HepG2 (cell line): Measurements from ENCODE around the gene USP30. TPM values are rescaled to one million over a fixed set of nuclear protein-coding genes. Genes with fewer than 3 reads are reported as not detected.

ENCODE experiments used
- ATAC-seq: fragments of 200-7000 bp; cut with Tn5 transposase; 3 replicates; pipeline ENCODE4 v1.9.1; 2020; ENCODE audit warnings: mild to moderate bottlenecking, moderate library complexity
- BruUV-seq: library from RNA; stranded (reverse); fragments of 400-500 nt; replicated peaks from 2 replicates; lab custom pipeline; 2021; lab: Mats Ljungman, UMichigan
- CTCF ChIA-PET: fragments of 300-600 bp; formaldehyde crosslinking; extraction: SDS; loops from one replicate; lab custom pipeline; 2021; ENCODE audit warnings: low total read pairs, inconsistent platforms, low intra/inter-chr PET ratio; lab: Yijun Ruan, JAX
- POLR2A ChIA-PET: fragments of 350-600 bp; sonication (Branson Sonifier 250); formaldehyde crosslinking; loops from one replicate; lab custom pipeline; 2020; ENCODE audit warnings: antibody characterized with exemption, inconsistent platforms; lab: Yijun Ruan, JAX
- DNase-seq: peaks from one replicate; pipeline ENCODE4 v3.0.0-alpha.2; 2015; ENCODE audit warnings: low spot score
- FAIRE-seq: peaks from 3 replicates; lab custom pipeline; 2011; peaks lifted over from hg19 to GRCh38; lab: Jason Lieb, UNC
- H2AFZ ChIP-seq: one replicate; pipeline ENCODE4 v1.6.1; 2011; ENCODE audit warnings: low read length, inconsistent platforms
- H3K27ac ChIP-seq: fragments of 300-600 bp; 3 replicates; pipeline ENCODE4 v1.8.0; 2011; ENCODE audit warnings: mixed run types, mild to moderate bottlenecking, mixed read lengths, low read length, inconsistent platforms; ENCODE audit not compliant: insufficient read depth; ENCODE audit errors: extremely low read length
- H3K27me3 ChIP-seq, 2 experiments: fragments of 200-600 bp in 1 of 2; 2 replicates in 1 of 2; 3 replicates in 1 of 2; pipeline versions ENCODE4 v1.6.0 to v1.8.0; 2011; ENCODE audit warnings: low read length in 2 of 2, mild to moderate bottlenecking in 2 of 2, moderate library complexity in 2 of 2, inconsistent platforms in 1 of 2; ENCODE audit not compliant: insufficient read depth in 2 of 2, control insufficient read depth in 1 of 2
- H3K36me3 ChIP-seq, 2 experiments: fragments of 200-600 bp in 1 of 2; replicated peaks in 1 of 2; 2 replicates in 1 of 2; 3 replicates in 1 of 2; pipeline versions ENCODE4 v1.5.1 to v1.8.0; 2011; ENCODE audit warnings: low read length in 2 of 2, inconsistent platforms in 1 of 2; ENCODE audit not compliant: insufficient read depth in 2 of 2, control insufficient read depth in 1 of 2
- H3K4me1 ChIP-seq: 2 replicates; pipeline ENCODE4 v1.5.1; 2012; ENCODE audit warnings: low read length, inconsistent platforms; ENCODE audit not compliant: insufficient read depth
- H3K4me2 ChIP-seq: 2 replicates; pipeline ENCODE4 v1.6.0; 2011; ENCODE audit warnings: low read depth, low read length, inconsistent platforms
- H3K4me3 ChIP-seq, 3 experiments: fragments of 200-600 bp in 1 of 3; sonication (generic), shearing (Covaris generic) in 1 of 3; replicated peaks in 1 of 3; 2 replicates each; pipeline ENCODE4 v1.5.1; 2011 to 2016; ENCODE audit warnings: low read length in 3 of 3, inconsistent platforms in 2 of 3, low read depth in 2 of 3, mild to moderate bottlenecking in 2 of 3, control low read depth in 1 of 3, mixed read lengths in 1 of 3; ENCODE audit not compliant: insufficient read depth in 1 of 3
- H3K79me2 ChIP-seq: one replicate; pipeline ENCODE4 v1.6.1; 2011; ENCODE audit warnings: low read length, inconsistent platforms; ENCODE audit not compliant: insufficient read depth
- H3K9ac ChIP-seq: 2 replicates; pipeline ENCODE4 v1.6.0; 2011; ENCODE audit warnings: mild to moderate bottlenecking, low read depth, low read length, inconsistent platforms; ENCODE audit not compliant: insufficient read depth
- H3K9me3 ChIP-seq: 2 replicates; pipeline ENCODE4 v1.5.1; 2012; ENCODE audit warnings: mild to moderate bottlenecking, low read length
- H4K20me1 ChIP-seq: 2 replicates; pipeline ENCODE4 v1.6.0; 2011; ENCODE audit warnings: inconsistent platforms, mild to moderate bottlenecking, low read length, moderate library complexity; ENCODE audit not compliant: insufficient read depth
- AKAP8 ChIP-seq: sonication (generic); formaldehyde crosslinking; IDR thresholded peaks from 2 replicates; pipeline ENCODE4 v1.5.1; 2020; ENCODE audit warnings: mild to moderate bottlenecking, missing genetic modification reagents
- ATAD3A ChIP-seq: sonication (generic); formaldehyde crosslinking; IDR thresholded peaks from 2 replicates; pipeline ENCODE4 v1.4.0; 2020; ENCODE audit warnings: missing genetic modification reagents
- CBX2 ChIP-seq, 2 experiments: fragments of 200-600 bp in 1 of 2; sonication (generic); formaldehyde crosslinking in 1 of 2; IDR thresholded peaks; 2 replicates each; pipeline versions ENCODE4 v1.7.0 to v1.8.1; 2018 to 2022; ENCODE audit warnings: low read depth in 2 of 2, low read length in 1 of 2, mild to moderate bottlenecking in 1 of 2, missing genetic modification reagents in 1 of 2
- IKZF4 ChIP-seq: sonication (generic); formaldehyde crosslinking; IDR thresholded peaks from 2 replicates; pipeline ENCODE4 v1.5.1; 2020; ENCODE audit warnings: borderline replicate concordance, mild to moderate bottlenecking, low read depth, missing genetic modification reagents; ENCODE audit errors: not compliant biosample characterization
- IRF2 ChIP-seq: IDR thresholded peaks from 2 replicates; pipeline ENCODE4 v1.6.1; 2018; ENCODE audit warnings: missing genetic modification reagents, missing compliant biosample characterization
- NFE2L2 ChIP-seq: fragments of 150-350 bp; IDR thresholded peaks from 2 replicates; pipeline ENCODE4 v1.6.1; 2014; ENCODE audit warnings: low read length
- NR2F1 ChIP-seq, 2 experiments: fragments of 450-650 bp in 1 of 2; formaldehyde crosslinking in 1 of 2; IDR thresholded peaks; 2 replicates each; pipeline versions ENCODE4 v1.5.0 to v1.6.1; 2016 to 2020; ENCODE audit warnings: mild to moderate bottlenecking in 1 of 2, missing compliant biosample characterization in 1 of 2, missing genetic modification reagents in 1 of 2, moderate library complexity in 1 of 2
- PCBP2 ChIP-seq: fragments of 200-400 bp; formaldehyde crosslinking; optimal IDR thresholded peaks from 2 replicates; pipeline ENCODE3; 2018; ENCODE audit warnings: low read length, low read depth; ENCODE audit not compliant: poor library complexity, severe bottlenecking
- SAFB2 ChIP-seq: sonication (generic); formaldehyde crosslinking; IDR thresholded peaks from 2 replicates; pipeline ENCODE4 v1.5.1; 2020; ENCODE audit warnings: missing genetic modification reagents, low read depth, mild to moderate bottlenecking, borderline replicate concordance
- SMYD3 ChIP-seq: sonication (generic); formaldehyde crosslinking; IDR thresholded peaks from 2 replicates; pipeline ENCODE4 v1.8.1; 2023; ENCODE audit warnings: mild to moderate bottlenecking, missing genetic modification reagents
- ZKSCAN5 ChIP-seq: sonication (generic); formaldehyde crosslinking; IDR thresholded peaks from 2 replicates; pipeline ENCODE4 v1.5.1; 2020; ENCODE audit warnings: mild to moderate bottlenecking, missing genetic modification reagents
- ZNF136 ChIP-seq: sonication (generic); formaldehyde crosslinking; IDR thresholded peaks from 2 replicates; pipeline ENCODE4 v1.8.1; 2022; ENCODE audit warnings: low read depth, mild to moderate bottlenecking, moderate library complexity, missing genetic modification reagents
- ZNF224 ChIP-seq: sonication (generic); formaldehyde crosslinking; IDR thresholded peaks from 2 replicates; pipeline ENCODE4 v1.5.0; 2020; ENCODE audit warnings: mild to moderate bottlenecking, missing genetic modification reagents
- ZNF34 ChIP-seq: sonication (generic); formaldehyde crosslinking; IDR thresholded peaks from 2 replicates; pipeline ENCODE4 v1.4.0; 2020; ENCODE audit warnings: mild to moderate bottlenecking, missing genetic modification reagents, borderline replicate concordance
- ZNF570 ChIP-seq: sonication (generic); formaldehyde crosslinking; IDR thresholded peaks from 2 replicates; pipeline ENCODE4 v1.4.0; 2020; ENCODE audit warnings: mild to moderate bottlenecking, missing genetic modification reagents, borderline replicate concordance
- ZNF720 ChIP-seq: sonication (generic); formaldehyde crosslinking; IDR thresholded peaks from 2 replicates; pipeline ENCODE4 v1.4.0; 2020; ENCODE audit warnings: missing genetic modification reagents
- ZSCAN22 ChIP-seq: sonication (generic); formaldehyde crosslinking; IDR thresholded peaks from 2 replicates; pipeline ENCODE4 v1.4.0; 2020; ENCODE audit warnings: mild to moderate bottlenecking, missing genetic modification reagents
- WGBS: methylation state at CpG from one replicate; pipeline ENCODE4 v1.1.6; 2017; ENCODE audit warnings: low lambda C conversion rate; 5-methylcytosine and 5-hydroxymethylcytosine counted together
- in situ Hi-C: cut with HindIII; loops from 2 replicates; pipeline ENCODE4 v1.10.0; 2017; ENCODE audit warnings: low pct_unique_long_range_greater_than_20kb; ENCODE audit not compliant: extremely low pct_ligation_motif_present
- intact Hi-C: fragments of 100-400 bp; cut with micrococcal nuclease; formaldehyde crosslinking; loops from one replicate; pipeline ENCODE4 v1.10.0; 2022; ENCODE audit not compliant: unreplicated experiment
- polyA plus RNA-seq, 8 experiments: library from polyadenylated mRNA; depleted of rRNA in 3 of 8; stranded (reverse) in 7 of 8; unstranded in 1 of 8; fragments of >200 nt; fragmentation: Illumina TruSeq in 4 of 8; extraction: Trizol in 4 of 8; gene quantifications; 2 replicates each; pipeline versions ENCODE4 v1.2.1 to v1.2.3, GENCODE V29; 2011 to 2016; ENCODE audit warnings: low read depth in 4 of 8, missing spikeins in 1 of 8, mixed read lengths in 1 of 8; ENCODE audit not compliant: insufficient read depth in 1 of 8
- total RNA-seq, 5 experiments: library from RNA; depleted of rRNA; stranded (reverse); fragments of >200 nt; fragmentation: Illumina TruSeq; extraction: Trizol; gene quantifications; 2 replicates each; pipeline ENCODE4 v1.2.3, GENCODE V29; 2016; ENCODE audit warnings: low read depth in 1 of 5
- TF ChIP-seq, protein P1 (sequence below): sonication (generic); formaldehyde crosslinking; IDR thresholded peaks from 2 replicates; pipeline ENCODE4 v1.8.1; 2023; ENCODE audit warnings: mild to moderate bottlenecking, moderate library complexity, missing genetic modification reagents
- TF ChIP-seq, protein P2 (sequence below): sonication (generic); formaldehyde crosslinking; IDR thresholded peaks from 2 replicates; pipeline ENCODE4 v1.4.0; 2020; ENCODE audit warnings: missing genetic modification reagents

The USP30 gene
- total and polyA plus RNA-seq, 2 of the 13 experiments (the other 11 are each of a cell fraction or from before 2014, with no cell fraction given): 11.2 to 20.8 TPM

DNA sequence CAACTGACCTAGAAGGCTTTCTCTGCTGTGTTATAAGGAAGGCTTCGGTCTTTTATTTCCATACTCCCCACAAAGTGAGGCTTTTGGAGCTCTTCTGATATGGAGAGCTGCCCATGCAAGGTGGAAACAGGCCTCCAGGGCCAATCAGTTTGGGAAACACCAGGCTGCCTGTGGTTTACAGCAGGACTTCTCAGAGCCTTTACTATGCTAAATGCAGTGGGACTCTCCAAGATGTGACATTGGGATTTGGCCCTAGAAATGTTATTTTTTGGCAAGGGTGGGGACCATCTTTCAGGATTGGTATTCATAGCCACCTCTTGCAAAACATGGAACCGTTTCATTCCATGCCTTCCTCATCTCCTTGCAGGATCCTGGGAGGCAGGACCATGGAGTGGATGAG lies 67.7 kb downstream of the USP30 start:
- Histone ChIP-seq H3K79me2 (peaks cover 1% of the 10 kb centered on the region), H2AFZ (no peak overlapping the region), H3K4me3 (no peak overlapping the region), H3K4me2 (no peak overlapping the region), H3K4me1 (peaks cover 43% of the 10 kb centered on the region), H4K20me1 (no peaks in the 10 kb centered on the region), H3K27me3 (no peaks in the 10 kb centered on the region), H3K9me3 (no peaks in the 10 kb centered on the region), H3K36me3 (no peaks in the 10 kb centered on the region; a peak in 1 of 5 replicates), H3K9ac (no peak overlapping the region), H3K27ac (no peak overlapping the region)
- intact Hi-C loops (no loop called here), in situ Hi-C loops (no loop called here)
- no peak for ATAC-seq
- 96% methylated on average over 2 of the region's 2 CpGs for WGBS
- ChIA-PET CTCF (no interaction called here), POLR2A (no interaction called here)
- no peak for TF ChIP-seq ZNF224 (CRISPR knock-in tag)
- no peak for TF ChIP-seq ZNF720 (CRISPR knock-in tag)
- TF ChIP-seq NFE2L2: no peak
- TF ChIP-seq ZNF136 (CRISPR knock-in tag): no peak
- DNase-seq: no peak
- FAIRE-seq: no peak
- no TSS peak for BruUV-seq

DNA sequence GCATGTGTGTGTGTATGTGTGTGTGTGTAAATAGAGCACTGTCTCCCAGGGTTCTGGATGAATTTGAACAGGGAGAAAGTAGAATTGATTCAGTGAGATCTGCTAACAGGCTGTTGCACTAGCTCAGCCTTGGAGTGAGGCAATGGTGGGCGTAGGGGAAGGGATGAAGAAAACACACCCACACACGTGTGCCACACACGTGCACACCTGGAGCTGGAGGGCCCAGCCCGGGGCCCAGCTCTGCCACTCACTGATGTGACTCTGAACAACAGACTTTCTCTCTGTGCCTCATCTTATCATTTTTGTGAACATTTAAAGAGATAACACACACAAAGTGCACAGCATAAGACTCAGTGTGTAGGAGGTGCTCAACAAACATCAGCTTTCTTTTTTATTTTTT lies 68.2 kb downstream of the USP30 start:
- DNase-seq (no peak), FAIRE-seq (no peak), ATAC-seq (no peak)
- Histone ChIP-seq H3K27ac (no peak overlapping the region), H2AFZ (no peak overlapping the region), H3K4me1 (peaks cover 38% of the 10 kb centered on the region), H4K20me1 (no peaks in the 10 kb centered on the region), H3K27me3 (no peaks in the 10 kb centered on the region), H3K9me3 (no peaks in the 10 kb centered on the region), H3K9ac (no peak overlapping the region), H3K79me2 (no peaks in the 10 kb centered on the region), H3K4me2 (no peak overlapping the region), H3K4me3 (no peak overlapping the region), H3K36me3 (no peaks in the 10 kb centered on the region; a peak in 1 of 5 replicates)
- ChIA-PET POLR2A (no interaction called here), CTCF (no interaction called here)
- 87% methylated on average over 4 of the region's 4 CpGs for WGBS
- in situ Hi-C loops: no loop called here
- intact Hi-C loops: no loop called here
- no TSS peak for BruUV-seq
- no peak for TF ChIP-seq NR2F1 (CRISPR knock-in tag; IDR thresholded peaks at IDR 0.05)
- TF ChIP-seq IKZF4 (CRISPR knock-in tag): no peak
- no peak for TF ChIP-seq PCBP2
- no peak for TF ChIP-seq ZNF34 (CRISPR knock-in tag)
- no peak for TF ChIP-seq ZKSCAN5
- TF ChIP-seq ZSCAN22: no peak
- TF ChIP-seq ZNF570 (CRISPR knock-in tag): no peak
- TF ChIP-seq, protein P1, sequence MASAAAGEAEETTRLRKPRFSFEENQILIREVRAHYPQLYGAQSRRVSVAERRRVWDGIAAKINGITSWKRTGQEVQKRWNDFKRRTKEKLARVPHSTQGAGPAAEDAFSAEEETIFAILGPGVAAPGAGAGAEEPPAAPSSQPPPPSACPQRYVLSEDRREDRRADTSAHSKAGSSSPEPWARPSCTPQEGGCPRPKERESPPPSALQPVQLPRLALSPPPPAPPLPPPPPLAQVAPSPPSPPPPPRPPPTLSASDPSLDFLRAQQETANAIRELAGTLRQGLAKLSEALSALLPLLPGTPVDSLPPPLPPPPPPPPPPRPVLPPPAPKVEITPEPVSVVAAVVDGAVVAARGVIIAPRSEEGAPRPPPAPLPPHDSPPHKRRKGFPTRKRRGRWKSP (CRISPR knock-in tag): no peak
- TF ChIP-seq, protein P2, sequence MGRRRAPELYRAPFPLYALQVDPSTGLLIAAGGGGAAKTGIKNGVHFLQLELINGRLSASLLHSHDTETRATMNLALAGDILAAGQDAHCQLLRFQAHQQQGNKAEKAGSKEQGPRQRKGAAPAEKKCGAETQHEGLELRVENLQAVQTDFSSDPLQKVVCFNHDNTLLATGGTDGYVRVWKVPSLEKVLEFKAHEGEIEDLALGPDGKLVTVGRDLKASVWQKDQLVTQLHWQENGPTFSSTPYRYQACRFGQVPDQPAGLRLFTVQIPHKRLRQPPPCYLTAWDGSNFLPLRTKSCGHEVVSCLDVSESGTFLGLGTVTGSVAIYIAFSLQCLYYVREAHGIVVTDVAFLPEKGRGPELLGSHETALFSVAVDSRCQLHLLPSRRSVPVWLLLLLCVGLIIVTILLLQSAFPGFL (CRISPR knock-in tag): no peak
- no peak for TF ChIP-seq CBX2 (IDR thresholded peaks at IDR 0.05; ENCODE audit: low read depth, low read length)
- no peak for TF ChIP-seq CBX2 (CRISPR knock-in tag; IDR thresholded peaks at IDR 0.05; ENCODE audit: low read depth)
- no peak for TF ChIP-seq ATAD3A
- no peak for TF ChIP-seq IRF2 (CRISPR knock-in tag)
- TF ChIP-seq SAFB2 (CRISPR knock-in tag): no peak
- no peak for TF ChIP-seq SMYD3
- TF ChIP-seq AKAP8: no peak
